ENCODE measurements around the gene POU3F2. TPM values are rescaled to one million over a fixed set of nuclear protein-coding genes. Genes with fewer than 3 reads are reported as not detected.
A peak's percentile ranks its signal among the peaks of the same experiment; 100 is the strongest.

The POU3F2 gene
- total RNA-seq: not detected
- long read RNA-seq: 0 reads

GRCh38 chr6:98834060-98835031, at the start of gene POU3F2:
TSS of gene POU3F2 (plus strand) at chr6:98834574. CDS start at chr6:98834874, 300 bp downstream.
- peak; percentile 89 for DNase-seq
- peak within 1 kb of the TSS; percentile 58 for H3K4me3 ChIP-seq
- ATAC-seq: peak; percentile 90
- H3K27ac ChIP-seq: no peak within 1 kb of the TSS
- intact Hi-C loops (cut with DNase I): no loop called here
- H3K9me3 ChIP-seq: no peaks in the 10 kb centered on the region
- no peaks in the 10 kb centered on the region for H3K36me3 ChIP-seq
- peaks cover 80% of the 10 kb centered on the region for H3K27me3 ChIP-seq
- H3K4me1 ChIP-seq: peaks cover 29% of the 10 kb centered on the region
- TF ChIP-seq CTCF (IDR thresholded peaks at IDR 0.05): no peak

- Histone ChIP-seq H3K9me3 (no peaks in the 10 kb centered on the region), H3K36me3 (no peaks in the 10 kb centered on the region), H3K27ac (no peak overlapping the region), H3K27me3 (peaks cover 21% of the 10 kb centered on the region), H3K4me1 (no peaks in the 10 kb centered on the region), H3K4me3 (no peak overlapping the region)
- DNase-seq (no peak), ATAC-seq (no peak)
- intact Hi-C loops (cut with DNase I): no loop called here
- no peak for TF ChIP-seq CTCF (IDR thresholded peaks at IDR 0.05)
Measured at GRCh38 chr6:98787435-98787834, 46.9 kb upstream of the POU3F2 start.

DNA sequence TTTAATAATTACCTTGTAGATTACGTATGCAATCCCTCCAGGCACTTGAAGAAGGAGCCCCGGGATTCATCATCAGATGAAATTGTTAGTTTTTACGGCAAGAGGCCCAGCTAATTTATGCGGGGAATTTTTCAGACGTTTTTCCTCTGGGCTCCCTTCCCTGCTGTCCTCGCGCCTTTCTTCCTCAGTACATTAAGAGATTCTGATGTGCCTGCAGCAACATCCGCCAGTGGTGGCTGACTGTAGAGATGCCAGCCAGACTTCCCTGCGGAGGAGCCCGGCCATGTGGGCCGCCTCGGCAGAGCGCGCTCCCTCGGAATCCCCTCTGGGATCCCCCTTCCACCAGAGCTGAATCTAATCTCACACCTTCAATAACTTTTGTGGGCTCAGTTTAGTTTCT, 46.4 kb upstream of the POU3F2 start:
- DNase-seq (no peak), ATAC-seq (no peak)
- Histone ChIP-seq H3K9me3 (no peaks in the 10 kb centered on the region), H3K27me3 (peaks cover 21% of the 10 kb centered on the region), H3K36me3 (no peaks in the 10 kb centered on the region), H3K4me3 (no peak overlapping the region), H3K4me1 (no peaks in the 10 kb centered on the region), H3K27ac (no peak overlapping the region)
- intact Hi-C loops (cut with DNase I): no loop called here
- no peak for TF ChIP-seq CTCF (IDR thresholded peaks at IDR 0.05)

- DNase-seq (no peak), ATAC-seq (no peak)
- no peak overlapping the region for H3K27ac ChIP-seq
- no peak overlapping the region for H3K4me3 ChIP-seq
- TF ChIP-seq CTCF (IDR thresholded peaks at IDR 0.05): no peak
- intact Hi-C loops (cut with DNase I): no loop called here
- no peaks in the 10 kb centered on the region for H3K4me1 ChIP-seq
- H3K36me3 ChIP-seq: no peaks in the 10 kb centered on the region
- H3K27me3 ChIP-seq: peaks cover 7% of the 10 kb centered on the region
- H3K9me3 ChIP-seq: no peaks in the 10 kb centered on the region
Measured at GRCh38 chr6:98794307-98794842, 40.0 kb upstream of the POU3F2 start.

DNA sequence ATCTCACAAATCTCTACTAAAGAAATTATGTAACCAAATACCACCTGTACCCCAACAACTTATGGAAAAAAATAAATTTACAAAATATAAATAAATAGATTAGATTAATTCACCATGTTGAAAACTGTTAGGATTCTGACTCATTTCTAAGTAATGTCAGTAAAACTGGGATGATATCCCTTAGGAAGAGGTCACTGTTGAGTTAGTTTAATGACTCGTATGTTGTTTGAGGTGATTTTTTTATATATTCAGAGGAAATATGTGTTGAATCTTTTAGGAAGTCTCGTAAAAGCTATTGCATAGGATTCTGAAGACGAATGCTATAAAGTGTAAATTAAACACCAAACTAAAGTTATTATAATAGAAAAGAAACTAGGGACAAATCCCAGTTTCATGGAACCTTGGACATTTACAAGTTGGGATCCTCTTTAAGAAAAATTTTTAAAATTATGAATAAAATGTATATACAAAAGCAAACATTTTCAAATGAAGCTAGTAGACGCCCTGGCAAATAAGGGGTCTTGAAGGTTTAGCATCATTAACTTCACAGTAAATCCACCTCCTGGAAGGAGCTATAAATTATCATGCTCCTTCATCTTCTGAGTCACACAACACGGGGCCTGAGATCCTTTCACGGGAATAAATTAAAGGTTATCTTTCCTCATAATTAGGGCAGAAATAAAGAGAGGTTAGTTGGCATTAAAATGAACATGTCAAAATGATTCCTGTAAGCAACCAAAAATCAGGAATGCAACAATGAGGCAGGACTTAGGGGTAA, 37.0 kb upstream of the POU3F2 start:
- Histone ChIP-seq H3K4me1 (no peaks in the 10 kb centered on the region), H3K27ac (no peak overlapping the region), H3K36me3 (no peaks in the 10 kb centered on the region), H3K4me3 (no peak overlapping the region), H3K27me3 (peaks cover 5% of the 10 kb centered on the region), H3K9me3 (no peaks in the 10 kb centered on the region)
- ATAC-seq: no peak
- no peak for TF ChIP-seq CTCF (IDR thresholded peaks at IDR 0.05)
- intact Hi-C loops (cut with DNase I): no loop called here
- DNase-seq: no peak

All from upper lobe of right lung (tissue), 1 donor.